Endodermal cell (in vitro differentiated cells): Measurements from ENCODE around the gene YBX2. TPM values are rescaled to one million over a fixed set of nuclear protein-coding genes. Genes with fewer than 3 reads are reported as not detected.

Source experiments
- DNase-seq: peaks from one replicate; pipeline ENCODE4 v3.0.0-alpha.2; 2017
- H3K27ac ChIP-seq: 2 replicates; pipeline ENCODE4 v1.5.1; 2013; ENCODE audit warnings: mild to moderate bottlenecking, low read depth, low read length, moderate library complexity
- H3K27me3 ChIP-seq: 2 replicates; pipeline ENCODE4 v1.6.1; 2013; ENCODE audit warnings: mild to moderate bottlenecking, low read length, moderate library complexity; ENCODE audit not compliant: insufficient read depth, control insufficient read depth, poor library complexity, severe bottlenecking
- H3K36me3 ChIP-seq: 2 replicates; pipeline ENCODE4 v1.7.0; 2013; ENCODE audit warnings: mild to moderate bottlenecking, low read length, moderate library complexity; ENCODE audit not compliant: control insufficient read depth, insufficient read depth
- H3K4me1 ChIP-seq: one replicate; pipeline ENCODE4 v1.7.0; 2013; ENCODE audit warnings: low read length; ENCODE audit not compliant: control insufficient read depth, insufficient read depth
- H3K4me3 ChIP-seq: 2 replicates; pipeline ENCODE4 v1.5.1; 2013; ENCODE audit warnings: mild to moderate bottlenecking, low read length, moderate library complexity
- H3K9ac ChIP-seq: 2 replicates; pipeline ENCODE4 v1.6.1; 2013; ENCODE audit warnings: mild to moderate bottlenecking, low read length, moderate library complexity; ENCODE audit not compliant: poor library complexity, severe bottlenecking; ENCODE audit errors: extremely low read depth
- H3K9me3 ChIP-seq: 2 replicates; pipeline ENCODE4 v1.6.1; 2013; ENCODE audit warnings: mild to moderate bottlenecking, low read length, moderate library complexity; ENCODE audit not compliant: control insufficient read depth
- H3K27ac Mint-ChIP-seq: 2 replicates; pipeline ENCODE4 v1.8.0; 2020; ENCODE audit warnings: mixed read lengths
- H3K27me3 Mint-ChIP-seq: 2 replicates; pipeline ENCODE4 v1.8.0; 2021; ENCODE audit warnings: mild to moderate bottlenecking, mixed read lengths; ENCODE audit not compliant: insufficient read depth
- H3K36me3 Mint-ChIP-seq: 2 replicates; pipeline ENCODE4 v1.8.0; 2020; ENCODE audit warnings: low read depth, mixed read lengths
- H3K4me1 Mint-ChIP-seq: 2 replicates; pipeline ENCODE4 v1.8.0; 2020; ENCODE audit warnings: mixed read lengths
- H3K4me3 Mint-ChIP-seq: 2 replicates; pipeline ENCODE4 v1.8.0; 2020; ENCODE audit warnings: mild to moderate bottlenecking, moderate library complexity, mixed read lengths
- H3K9me3 Mint-ChIP-seq: 2 replicates; pipeline ENCODE4 v1.8.0; 2020; ENCODE audit warnings: mild to moderate bottlenecking, mixed read lengths
- WGBS, 2 experiments: methylation state at CpG; one replicate each; pipeline versions ENCODE4 v1.1.5 to v1.1.7; 2013; ENCODE audit warnings: missing lambda C conversion rate in 2 of 2, mixed read lengths in 1 of 2; ENCODE audit not compliant: insufficient coverage in 1 of 2, insufficient read length in 1 of 2; 5-methylcytosine and 5-hydroxymethylcytosine counted together
- total RNA-seq, 2 donors: library from RNA; stranded (reverse); fragmentation: NEBNext Ultra II Directional in 1 of 2; extraction: Animal tissue kit (Norgen Biotek cat#: 25700) in 1 of 2; gene quantifications; 2 replicates in 1 of 2; 3 replicates in 1 of 2; pipeline ENCODE4 v1.2.1, GENCODE V29; 2021
- TF ChIP-seq, protein P1 (sequence below): fragments of 200-600 bp; sonication (generic); conservative IDR thresholded peaks from 2 replicates; pipeline ENCODE4 v1.5.0; 2021; ENCODE audit warnings: antibody characterized with exemption, mild to moderate bottlenecking

The YBX2 gene
- total RNA-seq, 2 donors from 2014 or later = 6.6 to 15.9 TPM

DNA sequence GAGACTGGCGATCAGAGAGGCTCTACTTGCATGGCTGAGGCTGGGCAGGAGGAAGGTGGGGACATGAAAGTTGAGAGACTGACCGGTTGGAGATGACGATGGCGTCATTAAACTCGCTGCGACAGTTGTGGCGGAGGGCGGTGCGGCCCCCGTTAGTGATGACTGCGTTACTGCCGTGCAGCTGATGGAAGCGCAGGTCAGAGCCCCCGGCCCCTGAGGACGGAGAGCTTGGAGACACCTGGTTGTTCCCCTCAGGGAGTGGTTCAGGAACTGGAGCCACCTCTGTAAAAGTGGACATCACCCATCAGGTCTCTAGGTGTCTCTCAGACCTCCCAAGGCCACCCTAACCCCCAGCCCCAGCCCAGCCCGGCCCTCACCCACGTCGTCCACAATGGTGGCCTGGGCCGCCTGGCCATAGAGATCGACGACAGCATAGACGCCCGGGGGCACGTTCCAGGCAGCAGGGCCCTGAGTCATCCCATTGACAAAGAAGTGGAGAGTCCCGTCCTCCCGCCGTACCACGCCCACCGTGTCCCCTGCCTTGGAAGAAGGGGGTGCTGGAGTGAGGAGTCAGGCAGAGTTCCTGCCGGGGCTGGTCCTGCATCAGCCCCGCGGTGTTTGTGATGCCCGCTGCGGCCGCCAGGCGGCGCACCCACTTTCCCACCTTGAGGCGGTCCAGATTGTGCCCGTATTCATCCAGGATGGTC lies 29.4 kb upstream of the YBX2 start:
- H3K9me3 ChIP-seq = no peaks in the 10 kb centered on the region
- peaks cover 10% of the 10 kb centered on the region for H3K4me1 Mint-ChIP-seq
- DNase-seq = peak; percentile 97
- no peak overlapping the region for H3K4me3 Mint-ChIP-seq
- H3K27ac ChIP-seq = no peak overlapping the region
- WGBS, 2 experiments = 75 to 86% methylated on average over 20 to 39 of the region's 39 CpGs
- no peaks in the 10 kb centered on the region for H3K27me3 ChIP-seq
- no peak overlapping the region for H3K9ac ChIP-seq
- H3K36me3 Mint-ChIP-seq = peaks cover 48% of the 10 kb centered on the region
- H3K36me3 ChIP-seq = peaks cover 51% of the 10 kb centered on the region
- H3K4me1 ChIP-seq = no peaks in the 10 kb centered on the region
- TF ChIP-seq, protein P1, sequence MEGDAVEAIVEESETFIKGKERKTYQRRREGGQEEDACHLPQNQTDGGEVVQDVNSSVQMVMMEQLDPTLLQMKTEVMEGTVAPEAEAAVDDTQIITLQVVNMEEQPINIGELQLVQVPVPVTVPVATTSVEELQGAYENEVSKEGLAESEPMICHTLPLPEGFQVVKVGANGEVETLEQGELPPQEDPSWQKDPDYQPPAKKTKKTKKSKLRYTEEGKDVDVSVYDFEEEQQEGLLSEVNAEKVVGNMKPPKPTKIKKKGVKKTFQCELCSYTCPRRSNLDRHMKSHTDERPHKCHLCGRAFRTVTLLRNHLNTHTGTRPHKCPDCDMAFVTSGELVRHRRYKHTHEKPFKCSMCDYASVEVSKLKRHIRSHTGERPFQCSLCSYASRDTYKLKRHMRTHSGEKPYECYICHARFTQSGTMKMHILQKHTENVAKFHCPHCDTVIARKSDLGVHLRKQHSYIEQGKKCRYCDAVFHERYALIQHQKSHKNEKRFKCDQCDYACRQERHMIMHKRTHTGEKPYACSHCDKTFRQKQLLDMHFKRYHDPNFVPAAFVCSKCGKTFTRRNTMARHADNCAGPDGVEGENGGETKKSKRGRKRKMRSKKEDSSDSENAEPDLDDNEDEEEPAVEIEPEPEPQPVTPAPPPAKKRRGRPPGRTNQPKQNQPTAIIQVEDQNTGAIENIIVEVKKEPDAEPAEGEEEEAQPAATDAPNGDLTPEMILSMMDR = peak; percentile 94
- peak overlapping the region; percentile 70 for H3K27ac Mint-ChIP-seq
- H3K9me3 Mint-ChIP-seq = no peaks in the 10 kb centered on the region
- no peak overlapping the region for H3K4me3 ChIP-seq
- no peaks in the 10 kb centered on the region for H3K27me3 Mint-ChIP-seq

DNA sequence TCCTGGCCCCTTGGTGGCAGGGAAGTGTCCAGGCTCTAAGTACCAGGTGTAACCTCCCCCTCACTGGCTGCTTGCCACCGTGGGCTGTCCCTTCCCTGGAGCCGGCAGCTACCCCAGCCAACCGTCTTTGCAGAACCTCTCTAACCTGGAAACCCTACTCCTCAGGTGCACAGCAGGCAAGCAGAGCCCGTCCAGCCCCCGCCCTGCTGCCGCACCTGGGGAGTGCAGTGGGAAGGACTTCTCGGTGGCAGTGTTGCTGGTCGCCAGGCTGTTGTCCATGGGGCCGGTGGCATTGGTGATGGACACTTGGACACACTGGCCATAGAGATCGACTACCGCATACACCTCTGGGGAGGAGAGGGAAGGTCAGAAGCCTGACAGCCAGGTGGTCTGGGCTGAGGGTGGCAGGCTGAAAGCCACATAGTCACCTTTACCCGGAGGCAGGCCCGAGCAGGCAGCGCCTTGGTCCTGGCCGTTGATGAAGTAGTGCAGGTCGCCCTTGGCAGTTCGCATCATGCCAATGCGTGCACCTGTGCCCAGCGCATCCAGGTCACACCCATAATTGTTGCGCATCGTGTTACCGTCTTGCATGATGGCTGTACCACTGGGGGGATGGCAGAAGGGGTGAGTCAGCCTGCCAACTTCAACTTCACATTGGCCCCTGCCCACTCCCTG lies 28.2 kb upstream of the YBX2 start:
- Histone ChIP-seq H3K27me3 (no peaks in the 10 kb centered on the region), H3K9ac (no peak overlapping the region), H3K4me3 (no peak overlapping the region), H3K36me3 (peaks cover 60% of the 10 kb centered on the region), H3K4me1 (no peaks in the 10 kb centered on the region), H3K27ac (no peak overlapping the region), H3K9me3 (no peaks in the 10 kb centered on the region)
- Mint-ChIP-seq H3K27ac (no peak overlapping the region), H3K36me3 (peaks cover 58% of the 10 kb centered on the region), H3K27me3 (no peaks in the 10 kb centered on the region), H3K4me3 (no peak overlapping the region), H3K9me3 (no peaks in the 10 kb centered on the region), H3K4me1 (no peaks in the 10 kb centered on the region)
- TF ChIP-seq, protein P1 = no peak
- DNase-seq = no peak
- WGBS, 2 experiments = 93 to 95% methylated on average over 18 to 22 of the region's 22 CpGs

DNA sequence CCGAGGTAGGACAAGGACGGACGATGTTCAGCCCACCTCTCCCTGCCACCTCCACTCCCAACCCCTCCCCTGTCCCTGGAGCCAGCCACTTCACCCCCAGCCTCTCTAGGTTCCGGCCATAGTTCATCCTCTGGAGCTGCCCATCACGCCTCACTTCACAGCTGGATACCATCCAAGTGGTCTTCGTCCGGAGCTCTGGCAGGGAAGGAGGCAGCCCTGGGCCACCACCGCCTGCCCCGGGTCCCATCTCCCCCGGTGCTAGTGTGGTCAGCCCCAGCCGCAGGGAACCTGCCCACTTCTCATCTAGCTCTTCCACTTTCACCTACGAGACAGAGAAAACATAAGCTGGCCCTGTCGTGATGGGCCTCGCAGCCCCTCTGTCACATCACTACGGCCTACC lies 27.0 kb upstream of the YBX2 start:
- Histone ChIP-seq H3K36me3 (peaks cover 68% of the 10 kb centered on the region), H3K27ac (no peak overlapping the region), H3K4me3 (no peak overlapping the region), H3K9me3 (no peaks in the 10 kb centered on the region), H3K4me1 (no peaks in the 10 kb centered on the region), H3K9ac (no peak overlapping the region), H3K27me3 (no peaks in the 10 kb centered on the region)
- 92 to 100% methylated on average over 5 to 15 of the region's 15 CpGs for WGBS, 2 experiments
- Mint-ChIP-seq H3K36me3 (peaks cover 62% of the 10 kb centered on the region), H3K4me3 (no peak overlapping the region), H3K27ac (no peak overlapping the region), H3K9me3 (no peaks in the 10 kb centered on the region), H3K27me3 (no peaks in the 10 kb centered on the region), H3K4me1 (no peaks in the 10 kb centered on the region)
- no peak for DNase-seq
- TF ChIP-seq, protein P1 = no peak
